Smooth muscle cell of the brain vasculature (primary cell): ENCODE measurements around the gene SLC2A1.
"Not testable (repeated sequence)": the region's sequence is repeated elsewhere in the genome, so short reads cannot be mapped to it uniquely, and the experiment has no call there.

Experiments
- DNase-seq: peaks from one replicate; pipeline ENCODE4 v3.0.0-alpha.2; 2012; ENCODE audit warnings: low read depth, low spot score

Gene SLC2A1

DNA sequence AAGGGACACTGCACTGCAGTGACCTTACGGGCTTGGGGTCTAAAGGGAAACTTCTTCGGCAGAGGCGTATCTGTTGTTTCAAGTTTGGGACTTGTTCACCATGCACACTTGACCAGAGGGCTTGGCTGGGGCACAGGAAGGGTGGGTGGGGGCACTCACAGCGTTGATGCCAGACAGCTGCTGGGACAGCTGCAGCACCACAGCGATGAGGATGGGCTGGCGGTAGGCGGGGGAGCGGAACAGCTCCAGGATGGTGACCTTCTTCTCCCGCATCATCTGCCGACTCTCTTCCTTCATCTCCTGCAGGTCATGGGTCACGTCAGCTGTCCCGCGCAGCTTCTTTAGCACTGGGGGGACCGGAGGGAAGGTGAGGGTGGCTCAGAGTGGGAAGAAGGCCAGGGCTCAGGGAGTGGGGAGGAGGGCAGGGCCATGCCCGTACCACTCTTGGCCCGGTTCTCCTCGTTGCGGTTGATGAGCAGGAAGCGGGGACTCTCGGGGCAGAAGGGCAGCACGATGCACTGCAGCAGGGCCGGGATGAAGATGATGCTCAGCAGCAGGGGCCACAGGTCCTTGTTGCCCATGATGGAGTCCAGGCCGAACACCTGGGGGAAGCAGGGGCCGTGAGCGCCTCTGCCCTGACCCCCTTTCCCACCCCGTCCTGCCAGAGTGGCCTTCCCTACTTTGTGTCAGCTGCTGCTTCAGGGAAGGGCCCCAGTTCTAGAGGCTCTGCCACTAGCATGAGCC lies 29.1 kb downstream of the SLC2A1 start:
- no peak for DNase-seq

GRCh38 chr1:42928859-42929258 lies 29.8 kb downstream of the SLC2A1 start:
- no peak for DNase-seq

DNA sequence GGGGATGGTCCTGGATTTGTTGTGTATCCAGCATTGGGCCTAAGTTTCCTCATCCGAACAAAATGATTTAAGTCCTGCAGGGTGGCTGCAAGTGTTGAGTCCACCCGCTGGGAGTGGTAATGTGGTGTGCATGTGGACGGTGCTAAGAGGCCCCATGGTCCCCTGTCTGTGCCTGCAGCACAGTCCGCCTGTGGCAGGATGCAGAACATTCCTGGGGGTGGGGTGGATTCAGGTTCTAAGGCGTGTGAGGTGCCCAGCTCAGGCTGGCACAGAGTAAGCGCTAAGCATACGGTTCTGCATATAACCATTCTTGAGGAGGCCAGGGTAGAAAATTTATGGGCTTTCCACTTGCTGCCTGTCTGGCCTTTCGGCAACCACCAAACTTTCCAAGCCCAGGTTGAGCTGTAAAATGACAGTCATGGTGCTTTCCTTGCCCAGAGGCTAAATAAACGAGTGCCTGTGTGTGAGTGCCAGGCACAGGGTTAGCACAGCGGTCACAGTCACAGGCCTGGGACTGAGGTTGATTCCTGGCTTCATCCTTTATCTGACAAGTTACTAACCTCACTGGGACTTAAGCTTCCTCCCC lies 30.7 kb downstream of the SLC2A1 start:
- DNase-seq = no peak

GRCh38 chr1:42927274-42927841 lies 31.3 kb downstream of the SLC2A1 start:
- DNase-seq = no peak

DNA sequence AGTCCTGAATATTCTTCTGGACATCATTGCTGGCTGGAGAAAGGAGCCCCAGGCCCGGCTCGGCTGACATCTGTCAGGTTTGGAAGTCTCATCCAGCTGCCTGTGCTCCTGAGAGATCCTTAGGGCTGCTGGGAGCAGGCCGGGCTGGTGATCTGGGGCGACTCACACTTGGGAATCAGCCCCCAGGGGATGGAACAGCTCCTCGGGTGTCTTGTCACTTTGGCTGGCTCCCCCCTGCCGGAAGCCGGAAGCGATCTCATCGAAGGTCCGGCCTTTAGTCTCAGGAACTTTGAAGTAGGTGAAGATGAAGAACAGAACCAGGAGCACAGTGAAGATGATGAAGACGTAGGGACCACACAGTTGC lies 31.8 kb downstream of the SLC2A1 start:
- no peak for DNase-seq

GRCh38 chr1:42926235-42926878 lies 32.3 kb downstream of the SLC2A1 start:
- DNase-seq = no peak

- DNase-seq = no peak
These were observed 33.6 kb downstream of the SLC2A1 start for GRCh38 chr1:42924851-42925760.

- DNase-seq = peak; percentile 62
These were observed 34.4 kb downstream of the SLC2A1 start for GRCh38 chr1:42924082-42924850.

DNA sequence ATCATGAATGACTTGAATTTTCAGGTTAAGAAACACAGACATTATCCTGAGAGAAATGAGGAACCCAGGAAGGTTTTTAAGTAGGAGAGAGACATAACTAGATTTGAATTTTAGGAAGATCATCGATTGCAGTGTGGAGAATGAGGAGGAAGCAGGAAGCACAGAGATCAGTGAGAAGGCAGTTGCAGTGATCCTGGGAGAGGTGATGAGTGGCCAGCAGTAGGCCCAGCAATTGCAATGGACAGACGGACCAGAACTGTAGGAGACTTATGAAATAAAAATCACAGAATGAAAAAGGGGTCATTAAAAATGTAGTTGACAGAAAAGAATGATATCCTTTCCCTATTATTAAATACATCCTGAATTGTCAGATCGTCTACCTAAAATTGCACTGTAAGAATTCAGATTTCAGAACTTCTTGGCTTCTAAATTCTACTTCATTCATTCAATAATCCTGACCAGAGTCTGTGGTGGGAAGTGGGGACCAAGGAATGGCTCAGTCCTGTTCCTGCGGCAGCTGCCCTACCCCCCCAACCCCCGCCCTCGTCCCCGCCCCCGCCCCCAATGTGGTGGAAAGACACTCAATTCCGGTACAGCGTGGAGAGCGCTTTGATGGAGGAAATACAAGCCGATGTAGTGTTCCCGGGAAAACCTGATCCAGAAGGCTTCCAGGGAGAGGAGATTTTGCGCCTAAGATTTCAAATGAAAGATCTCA lies 35.1 kb downstream of the SLC2A1 start:
- no peak for DNase-seq

- no peak for DNase-seq
These were observed 35.8 kb downstream of the SLC2A1 start for GRCh38 chr1:42922687-42923366.

DNA sequence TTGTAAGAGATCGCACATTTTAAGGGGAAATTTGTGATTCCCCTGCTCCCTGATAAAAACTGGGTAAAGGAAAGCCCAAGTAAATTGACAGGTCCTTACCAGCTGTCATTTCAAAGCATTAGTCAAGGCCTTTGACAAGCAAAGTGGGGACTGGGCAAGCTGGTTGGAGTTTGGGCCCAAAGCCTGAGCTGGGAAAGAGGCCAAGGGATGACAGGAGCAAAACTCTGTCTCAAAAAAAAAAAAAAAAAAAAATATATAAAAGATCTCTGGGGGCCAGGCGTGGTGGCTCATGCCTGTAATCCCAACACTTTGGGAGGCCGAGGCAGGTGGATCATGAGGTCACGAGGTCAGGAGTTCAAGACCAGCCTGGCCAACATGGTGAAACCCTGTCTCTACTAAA lies 36.9 kb downstream of the SLC2A1 start:
- DNase-seq = no peak

DNA sequence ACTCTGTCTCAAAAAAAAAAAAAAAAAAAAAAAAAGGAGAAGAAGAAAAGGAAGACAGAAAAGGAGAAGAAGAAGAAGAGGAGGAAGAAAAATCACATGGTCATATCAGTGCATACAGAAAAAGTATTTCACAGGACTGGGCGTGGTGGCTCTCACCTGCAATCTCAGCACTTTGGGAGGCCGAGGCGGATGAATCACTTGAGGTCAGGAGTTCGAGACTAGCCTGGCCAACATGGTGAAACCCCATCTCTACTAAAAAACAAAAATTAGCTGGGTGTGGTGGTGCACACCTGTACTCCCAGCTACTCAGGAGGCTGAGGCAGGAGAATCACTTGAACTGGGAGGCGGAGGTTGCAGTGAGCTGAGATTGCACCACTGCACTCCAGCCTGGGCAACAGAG lies 39.0 kb downstream of the SLC2A1 start:
- DNase-seq = not testable (repeated sequence)

GRCh38 chr1:42917241-42917495 lies 41.5 kb downstream of the SLC2A1 start:
- DNase-seq = no peak

DNA sequence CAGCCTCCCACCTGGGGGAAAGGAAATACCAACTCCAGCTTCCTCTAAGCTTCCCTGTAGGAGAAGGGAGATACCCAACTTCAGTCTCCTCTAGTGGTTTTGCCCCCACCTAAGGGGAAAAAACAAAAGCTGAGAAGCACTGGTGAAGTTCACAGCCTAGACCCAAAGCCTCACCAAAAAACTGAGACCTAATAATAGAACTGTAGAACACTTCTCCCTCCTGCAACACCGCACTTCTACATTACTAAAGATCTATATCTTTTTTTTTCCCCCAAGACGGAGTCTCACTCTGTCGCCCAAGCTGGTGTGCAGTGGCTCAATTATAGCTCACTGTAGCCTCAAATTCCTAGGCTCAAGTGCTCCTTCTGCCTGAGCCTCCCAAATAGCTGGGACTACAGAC lies 43.2 kb downstream of the SLC2A1 start:
- no peak for DNase-seq

GRCh38 chr1:42914092-42914627 lies 44.5 kb downstream of the SLC2A1 start:
- no peak for DNase-seq

GRCh38 chr1:42913426-42914091 lies 45.1 kb downstream of the SLC2A1 start:
- DNase-seq = peak; percentile 67

GRCh38 chr1:42910985-42911384 lies 47.7 kb downstream of the SLC2A1 start:
- no peak for DNase-seq

DNA sequence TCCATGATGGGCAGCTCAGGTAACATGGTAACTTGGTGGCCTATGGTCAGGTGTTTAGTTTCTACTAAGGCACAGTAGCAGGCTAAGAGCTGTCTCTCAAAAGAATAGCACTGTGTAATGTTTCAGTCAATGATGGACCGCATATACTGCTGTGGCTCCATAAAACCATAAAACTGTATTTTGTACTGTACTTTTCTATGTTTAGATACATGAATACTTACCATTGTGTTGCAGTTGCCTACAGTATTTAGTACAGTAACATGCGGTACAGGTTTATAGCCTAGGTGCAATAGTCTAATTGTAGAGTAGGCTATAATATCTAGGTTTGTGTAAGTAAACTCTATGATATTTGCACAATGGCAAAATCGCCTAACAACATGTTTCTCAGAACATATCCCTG lies 50.6 kb downstream of the SLC2A1 start:
- DNase-seq = no peak

GRCh38 chr1:42904434-42904833 lies 54.2 kb downstream of the SLC2A1 start:
- DNase-seq = no peak
